ENCODE measurements around the gene CCSER1. TPM values are rescaled to one million over a fixed set of nuclear protein-coding genes. Genes with fewer than 3 reads are reported as not detected.
A peak's percentile ranks its signal among the peaks of the same experiment; 100 is the strongest.
"Not testable (repeated sequence)": the region's sequence is repeated elsewhere in the genome, so short reads cannot be mapped to it uniquely, and the experiment has no call there.

Gene CCSER1
- total RNA-seq, 1 experiment from 2014 or later: 1.5 TPM

DNA sequence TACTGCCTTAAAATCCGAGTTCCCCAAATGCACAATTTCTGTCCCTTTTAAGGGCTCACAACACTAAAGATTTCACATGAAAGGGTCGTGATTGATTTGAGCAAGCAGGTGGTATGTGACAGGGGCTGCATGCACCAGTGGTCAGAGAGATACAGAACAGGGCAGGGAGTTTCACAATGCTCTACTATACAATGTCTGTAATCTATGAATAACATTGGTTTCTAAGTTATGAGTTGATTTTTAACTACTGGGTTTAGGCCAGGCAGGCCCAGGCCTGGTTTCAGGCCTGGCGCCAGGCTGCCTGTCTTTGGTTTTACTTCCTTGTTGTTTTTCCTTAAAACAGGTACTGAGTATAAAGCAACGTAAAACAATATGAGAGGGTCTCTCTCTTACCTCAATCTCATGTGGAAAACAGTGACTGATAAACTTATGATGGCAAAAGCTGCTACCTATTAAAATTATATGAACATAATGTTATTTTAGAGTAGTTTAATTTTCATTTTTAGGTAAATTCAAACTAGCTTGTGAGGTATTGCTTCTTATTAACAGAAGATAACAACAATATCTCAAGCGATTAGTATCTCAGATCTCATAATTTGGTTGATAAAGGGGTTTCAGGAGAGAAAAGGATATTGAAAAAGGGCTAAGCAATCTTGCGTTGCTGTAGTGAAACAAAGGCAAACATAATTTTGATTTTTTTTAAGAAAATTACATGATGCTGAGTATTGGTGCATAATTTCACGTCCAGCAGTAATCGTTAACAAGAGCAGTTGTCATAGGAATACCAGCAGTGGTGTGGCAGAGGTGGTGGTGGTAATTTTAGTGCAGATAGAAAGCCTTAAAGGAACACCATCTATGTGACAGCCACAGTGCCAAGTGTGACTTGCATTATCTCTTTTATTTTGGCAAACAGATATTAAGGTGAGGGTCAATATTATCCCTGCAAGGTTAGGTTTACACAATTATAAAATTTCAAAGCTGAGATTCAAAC lies 1232.1 kb downstream of the CCSER1 start:
- DNase-seq (ENCODE audit: low spot score): no peak

GRCh38 chr4:91362125-91362524 lies 1234.9 kb downstream of the CCSER1 start:
- no peak for DNase-seq (ENCODE audit: low spot score)

GRCh38 chr4:91366554-91366953 lies 1239.4 kb downstream of the CCSER1 start:
- no peak for DNase-seq (ENCODE audit: low spot score)

DNA sequence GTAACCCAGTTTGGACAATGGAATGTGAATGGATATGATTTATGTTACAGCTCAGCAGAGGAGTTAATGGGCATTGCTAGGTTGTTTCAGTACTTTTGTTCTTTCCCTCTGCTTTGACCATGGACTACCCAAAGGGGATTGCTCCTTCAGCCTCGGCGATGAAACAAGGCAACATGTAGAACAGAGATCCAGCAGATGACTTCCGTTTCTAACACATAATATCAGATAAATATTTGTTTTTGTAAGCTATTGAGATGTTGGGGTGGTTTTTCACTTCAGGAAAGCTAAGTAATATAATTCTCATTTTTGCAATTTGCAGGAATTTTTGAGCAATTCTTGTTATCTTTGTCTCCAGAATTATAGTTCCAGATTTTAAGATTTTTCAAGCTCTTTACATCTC lies 1241.9 kb downstream of the CCSER1 start:
- no peak for DNase-seq (ENCODE audit: low spot score)

DNA sequence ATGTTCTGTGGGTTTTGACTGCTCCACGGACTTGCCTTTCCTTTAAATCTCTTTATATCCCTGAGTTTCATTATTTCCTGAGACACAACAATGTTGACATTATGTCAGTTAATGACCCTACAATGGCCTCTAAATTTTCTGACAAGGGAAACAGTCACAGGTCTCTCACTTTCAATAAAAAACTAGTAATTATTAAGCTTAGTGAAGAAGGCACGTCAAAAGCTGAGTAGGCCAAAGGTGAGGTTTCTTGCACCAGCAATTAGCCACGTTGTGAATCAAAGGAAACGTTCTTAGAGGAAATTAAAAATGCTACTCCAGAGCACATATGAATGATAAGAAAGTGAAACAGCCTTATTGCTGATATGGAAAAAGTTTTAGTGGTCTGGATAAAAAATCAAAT lies 1246.4 kb downstream of the CCSER1 start:
- no peak for DNase-seq (ENCODE audit: low spot score)

GRCh38 chr4:91405431-91405830 lies 1278.2 kb downstream of the CCSER1 start:
- DNase-seq (ENCODE audit: low spot score): not testable (repeated sequence)

- DNase-seq (ENCODE audit: low spot score): no peak
Observed at GRCh38 chr4:91422011-91422410, 1294.8 kb downstream of the CCSER1 start.

GRCh38 chr4:91426725-91427124 lies 1299.5 kb downstream of the CCSER1 start:
- no peak for DNase-seq (ENCODE audit: low spot score)

- DNase-seq (ENCODE audit: low spot score): no peak
Observed at GRCh38 chr4:91427171-91427570, 1300.0 kb downstream of the CCSER1 start.

GRCh38 chr4:91434631-91435030 lies 1307.4 kb downstream of the CCSER1 start:
- DNase-seq (ENCODE audit: low spot score): no peak

DNA sequence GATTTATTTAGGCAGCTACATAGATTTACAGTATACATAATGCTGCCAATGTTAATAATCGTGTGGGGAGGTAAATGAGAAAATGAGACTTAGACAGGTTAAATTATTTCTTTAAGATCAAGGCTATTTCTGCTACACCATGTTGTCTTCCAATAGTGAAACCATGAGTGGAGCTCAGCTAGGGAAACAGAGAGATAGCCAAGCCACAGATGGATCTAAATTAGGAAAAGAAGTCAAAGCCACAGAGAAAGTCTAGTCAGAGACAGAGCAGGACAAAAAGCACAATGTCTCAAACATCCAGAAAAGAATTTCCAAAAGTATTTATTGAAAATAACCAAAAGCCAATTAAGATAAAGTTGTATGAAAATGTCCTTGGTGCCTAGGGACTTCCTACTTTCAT lies 1309.4 kb downstream of the CCSER1 start:
- no peak for DNase-seq (ENCODE audit: low spot score)

DNA sequence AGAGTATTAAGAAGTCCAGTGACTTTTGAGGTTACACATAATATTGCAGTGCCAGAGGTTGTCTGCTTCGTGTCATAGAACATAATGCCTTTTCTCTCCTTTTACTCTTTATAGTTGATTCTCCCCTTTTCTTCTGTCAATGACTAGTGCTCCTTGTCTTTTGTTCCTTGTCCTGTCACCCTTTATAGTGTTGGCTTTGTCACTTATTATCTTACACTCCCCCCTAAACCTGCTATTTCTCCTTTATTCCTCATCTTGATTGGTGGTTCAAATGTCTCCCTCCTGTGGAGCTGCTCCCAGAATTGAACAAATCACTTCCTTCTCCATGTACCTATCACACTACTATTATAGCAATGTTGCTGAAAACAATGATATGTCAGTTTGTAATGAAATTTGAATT lies 1320.0 kb downstream of the CCSER1 start:
- no peak for DNase-seq (ENCODE audit: low spot score)

DNA sequence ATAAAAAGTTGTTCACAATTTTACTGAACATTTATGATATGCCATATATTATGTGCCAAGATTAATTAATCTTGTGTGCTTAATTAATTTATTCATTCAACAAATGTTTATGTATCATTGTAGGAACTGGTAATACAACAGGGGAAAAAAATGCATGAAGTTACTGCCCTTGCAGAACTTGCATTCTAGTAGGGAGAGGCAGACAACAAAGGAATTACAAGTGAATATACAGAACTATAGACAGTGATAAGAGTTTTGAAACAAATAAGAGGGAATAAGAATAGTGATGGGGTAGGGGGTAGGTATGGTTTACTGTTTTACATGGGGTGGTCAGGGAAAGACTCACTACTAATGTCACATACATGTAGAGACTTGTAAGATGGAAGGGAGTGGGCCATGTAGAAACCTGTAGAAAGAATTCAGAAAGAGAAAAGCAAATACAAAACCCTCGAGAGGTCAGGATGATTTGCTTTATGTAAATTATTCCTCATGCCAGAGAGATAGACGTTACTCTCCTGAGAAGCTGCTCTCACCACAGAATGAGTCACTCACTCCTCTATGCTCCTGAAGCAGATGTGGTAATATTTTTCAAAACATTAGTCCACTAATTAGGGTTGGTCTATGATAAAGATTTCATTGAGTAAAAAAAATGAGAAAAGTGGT lies 1321.6 kb downstream of the CCSER1 start:
- peak; percentile 82 for DNase-seq (ENCODE audit: low spot score)

DNA sequence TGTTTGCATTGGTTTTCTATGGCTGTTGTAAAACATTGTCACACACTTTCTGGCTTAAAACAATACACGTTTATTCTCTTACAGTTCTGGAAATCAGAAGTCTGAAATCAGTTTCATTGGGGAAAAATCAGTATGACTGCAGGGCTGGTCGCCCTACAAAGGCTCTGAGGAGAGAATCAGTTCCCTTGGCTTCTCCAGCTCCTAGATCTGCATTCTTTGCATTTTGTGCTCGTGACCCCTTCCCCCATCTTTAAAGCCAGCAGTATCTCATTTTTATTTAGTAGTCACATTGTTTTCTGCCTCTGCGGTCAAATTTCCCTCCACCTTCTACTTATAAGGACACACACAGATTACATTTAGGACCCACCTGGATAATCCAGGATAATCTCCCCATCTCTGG lies 1326.9 kb downstream of the CCSER1 start:
- no peak for DNase-seq (ENCODE audit: low spot score)

- not testable (repeated sequence) for DNase-seq (ENCODE audit: low spot score)
Observed at GRCh38 chr4:91462566-91462965, 1335.4 kb downstream of the CCSER1 start.

DNA sequence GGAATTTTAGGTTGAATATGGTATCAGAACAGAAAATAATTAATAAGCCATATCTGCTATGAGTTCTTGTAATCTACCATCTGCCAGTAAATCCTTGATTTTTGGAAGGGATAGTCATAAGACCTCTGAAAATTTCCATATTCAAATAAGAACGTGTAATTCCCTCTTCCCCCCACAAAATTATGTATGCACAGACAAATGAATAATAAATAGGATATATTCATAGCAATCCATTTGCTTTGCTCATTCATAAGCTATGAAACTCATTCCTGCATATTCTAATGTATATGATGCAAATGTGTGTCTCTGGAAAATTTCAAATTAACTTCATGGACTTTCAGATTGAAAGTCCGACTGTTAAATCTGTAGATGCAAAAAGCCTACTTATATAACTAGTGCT lies 1343.5 kb downstream of the CCSER1 start:
- DNase-seq (ENCODE audit: low spot score): no peak

DNA sequence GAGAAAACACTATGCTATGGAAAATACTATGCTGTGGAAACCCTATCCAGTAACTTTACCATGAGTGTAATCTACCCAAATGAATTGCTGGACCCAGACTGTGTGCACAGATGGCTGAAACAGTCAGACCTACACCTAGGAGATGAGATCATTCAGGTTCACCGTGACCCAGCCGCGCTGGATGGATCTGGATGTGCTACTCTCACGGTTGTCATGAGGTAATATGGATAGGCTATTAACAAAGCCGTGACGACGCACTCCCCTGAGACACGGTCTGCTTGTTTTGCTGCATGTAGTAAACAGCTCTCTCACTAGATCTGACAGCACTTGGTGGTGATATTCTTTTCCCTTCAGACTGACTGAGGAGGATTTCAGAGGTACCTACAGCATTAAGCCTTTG lies 1344.1 kb downstream of the CCSER1 start:
- DNase-seq (ENCODE audit: low spot score): no peak

DNA sequence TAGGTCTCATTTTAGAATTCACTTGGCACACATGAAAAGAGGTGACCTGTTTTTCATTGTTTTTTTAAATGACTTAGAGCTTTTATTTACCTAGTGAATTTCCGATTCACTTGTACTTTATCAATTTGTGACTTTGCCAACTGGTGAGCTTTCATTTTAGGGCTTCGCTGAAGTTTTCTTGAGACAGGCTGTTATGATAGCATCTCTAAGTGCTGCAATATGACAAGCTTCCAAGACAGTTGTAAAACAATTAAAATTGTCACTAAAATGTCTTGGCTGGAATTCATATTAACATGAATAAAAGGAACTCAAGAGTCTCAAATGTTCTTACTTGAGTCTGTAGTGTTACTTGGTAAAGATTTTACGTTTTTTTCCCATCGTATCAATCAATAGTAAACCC lies 1344.9 kb downstream of the CCSER1 start:
- DNase-seq (ENCODE audit: low spot score): no peak

DNA sequence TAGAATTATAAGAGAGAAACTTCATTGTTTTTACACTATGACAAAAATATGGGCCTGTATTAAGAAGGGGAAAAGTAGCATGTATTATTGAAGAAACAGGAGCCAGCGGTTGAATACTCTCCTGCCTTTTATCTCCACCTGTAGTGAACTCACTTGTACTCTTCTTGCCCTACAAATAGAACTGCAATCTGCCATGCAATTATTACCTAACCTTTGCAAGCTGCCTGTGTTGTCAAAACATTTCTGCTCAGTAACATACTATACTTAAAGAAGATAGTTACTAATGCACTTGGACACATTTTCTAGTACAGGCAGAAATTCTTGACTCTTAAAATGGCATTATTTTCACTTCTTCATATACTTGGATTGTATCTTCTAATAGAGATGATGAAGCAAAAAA lies 1358.2 kb downstream of the CCSER1 start:
- no peak for DNase-seq (ENCODE audit: low spot score)

DNA sequence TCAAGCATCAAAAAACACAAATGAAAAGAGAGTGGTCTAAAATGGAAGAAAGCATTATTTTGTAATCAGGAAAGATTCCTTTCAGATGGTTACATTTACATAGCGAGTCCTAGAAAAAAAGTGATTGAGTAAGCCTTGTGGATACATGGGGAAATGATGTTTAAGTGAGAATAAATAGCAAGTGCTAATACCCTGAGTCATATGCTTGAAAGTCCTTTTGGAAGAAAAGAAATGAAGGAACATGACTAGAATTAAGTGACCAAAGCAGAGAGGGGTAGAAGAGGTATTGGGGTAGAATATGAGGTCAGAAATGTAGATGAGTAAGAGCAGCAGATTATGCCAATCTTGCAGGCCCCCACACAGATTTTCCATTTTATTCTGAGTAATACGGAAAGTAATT lies 1361.8 kb downstream of the CCSER1 start:
- no peak for DNase-seq (ENCODE audit: low spot score)

DNA sequence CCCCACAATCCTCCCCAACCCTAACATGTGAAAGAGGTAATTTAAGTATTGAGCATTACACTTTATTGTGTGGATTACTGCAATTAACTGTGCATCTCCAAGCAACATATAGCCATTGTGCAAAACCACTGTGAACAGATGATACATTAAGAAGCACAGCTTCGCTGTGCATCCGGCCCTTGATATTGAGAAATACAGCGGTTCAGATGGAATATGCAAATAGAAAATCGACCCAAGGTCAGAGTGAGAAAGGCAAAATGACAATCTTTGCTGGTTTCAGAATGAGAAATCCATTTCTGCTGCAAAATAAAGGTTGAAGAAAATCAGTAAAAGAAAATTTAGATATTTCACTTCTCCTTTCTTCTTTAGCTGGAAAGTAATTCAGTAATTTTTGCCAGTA lies 1370.7 kb downstream of the CCSER1 start:
- no peak for DNase-seq (ENCODE audit: low spot score)

DNA sequence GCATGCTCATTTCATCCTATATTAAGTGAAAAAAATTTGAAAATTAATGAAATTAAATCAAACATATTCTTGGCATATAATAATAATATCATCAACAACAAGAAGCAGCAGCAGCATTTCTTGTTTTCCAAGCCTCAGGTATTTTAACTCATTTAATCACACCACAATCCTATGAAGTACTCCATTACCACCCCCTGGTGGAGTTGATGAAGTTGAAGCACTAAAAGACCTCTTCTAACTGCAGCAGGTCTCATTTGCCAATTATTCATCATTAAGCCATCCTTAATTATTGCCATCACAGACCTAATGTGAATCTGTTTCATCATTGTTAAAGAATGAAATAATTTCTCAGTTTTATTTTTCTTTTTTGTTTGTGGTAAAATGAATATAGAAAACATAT lies 1375.2 kb downstream of the CCSER1 start:
- peak; percentile 32 for DNase-seq (ENCODE audit: low spot score)

DNA sequence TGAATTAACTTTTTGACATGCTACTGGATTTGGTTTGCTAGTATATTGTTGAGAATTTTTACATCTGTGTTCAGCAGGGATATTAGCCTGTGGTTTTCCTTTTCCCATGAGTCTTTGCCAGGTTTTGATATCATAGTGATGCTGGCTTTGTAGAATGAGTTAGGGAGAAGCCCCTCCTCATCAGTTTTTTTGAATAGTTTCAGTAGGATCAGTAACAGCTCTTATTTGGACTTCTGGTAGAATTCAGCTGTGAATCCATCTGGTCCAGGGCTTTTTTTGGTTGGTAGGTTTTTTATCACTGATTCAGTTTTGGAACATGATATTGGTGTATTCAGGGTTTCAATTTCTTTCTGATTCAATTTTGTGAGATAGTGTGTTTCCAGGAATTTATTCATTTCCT lies 1386.1 kb downstream of the CCSER1 start:
- no peak for DNase-seq (ENCODE audit: low spot score)
